KBM-7 (cell line): ENCODE results near the gene PLXNA4.

Experiments
- DNase-seq: peaks from one replicate; pipeline ENCODE4 v3.0.0-alpha.2; 2015
- in situ Hi-C: fragments of 300-500 bp; cut with MboI; formaldehyde crosslinking; loops from 2 replicates; pipeline ENCODE4 v1.14.3; 2020; ENCODE audit warnings: low sequenced_read_pairs, low pct_unique_long_range_greater_than_20kb, mixed read lengths

The PLXNA4 gene

GRCh38 chr7:132433301-132433700 is 143.0 kb downstream of the PLXNA4 start:
- peak; percentile 60 for DNase-seq
- in situ Hi-C loops, result no loop called here

- DNase-seq, result peak; percentile 57
- in situ Hi-C loops, result no loop called here
Measured at GRCh38 chr7:132430861-132431822, 145.1 kb downstream of the PLXNA4 start.

GRCh38 chr7:132430041-132430855 is 146.0 kb downstream of the PLXNA4 start:
- in situ Hi-C loops, result no loop called here
- DNase-seq, result no peak

GRCh38 chr7:132429181-132429580 is 147.1 kb downstream of the PLXNA4 start:
- DNase-seq, result no peak
- in situ Hi-C loops, result no loop called here

GRCh38 chr7:132428247-132428919 is 147.9 kb downstream of the PLXNA4 start:
- DNase-seq, result no peak
- in situ Hi-C loops, result no loop called here

- no peak for DNase-seq
- in situ Hi-C loops, result no loop called here
Measured at GRCh38 chr7:132425942-132426341, 150.3 kb downstream of the PLXNA4 start.

GRCh38 chr7:132424821-132425724 is 151.2 kb downstream of the PLXNA4 start:
- in situ Hi-C loops, result no loop called here
- DNase-seq, result no peak

GRCh38 chr7:132424277-132424676 is 152.0 kb downstream of the PLXNA4 start:
- no peak for DNase-seq
- in situ Hi-C loops, result no loop called here

GRCh38 chr7:132423594-132424200 is 152.6 kb downstream of the PLXNA4 start:
- in situ Hi-C loops, result no loop called here
- DNase-seq, result no peak

GRCh38 chr7:132422502-132423111 is 153.7 kb downstream of the PLXNA4 start:
- in situ Hi-C loops, result no loop called here

GRCh38 chr7:132420527-132420926 is 155.7 kb downstream of the PLXNA4 start:
- DNase-seq, result no peak
- in situ Hi-C loops, result no loop called here

More at GRCh38 chr7:132422502-132423111, 153.7 kb downstream of the PLXNA4 start:
- no peak for DNase-seq

GRCh38 chr7:132419542-132419941 is 156.7 kb downstream of the PLXNA4 start:
- in situ Hi-C loops, result no loop called here
- no peak for DNase-seq

GRCh38 chr7:132418840-132419239 is 157.4 kb downstream of the PLXNA4 start:
- in situ Hi-C loops, result no loop called here
- no peak for DNase-seq

GRCh38 chr7:132417103-132417906 is 159.0 kb downstream of the PLXNA4 start:
- in situ Hi-C loops, result no loop called here
- DNase-seq, result no peak

GRCh38 chr7:132416395-132416794 is 159.9 kb downstream of the PLXNA4 start:
- in situ Hi-C loops, result no loop called here
- DNase-seq, result no peak

- in situ Hi-C loops, result no loop called here
Measured at GRCh38 chr7:132415259-132415658, 161.0 kb downstream of the PLXNA4 start.

GRCh38 chr7:132414857-132415256 is 161.4 kb downstream of the PLXNA4 start:
- in situ Hi-C loops, result no loop called here
- DNase-seq, result no peak

More at GRCh38 chr7:132415259-132415658, 161.0 kb downstream of the PLXNA4 start:
- no peak for DNase-seq
